RWPE2 (cell line): ENCODE measurements around the gene SUPV3L1.
A peak's percentile ranks its signal among the peaks of the same experiment; 100 is the strongest.
"Not testable (repeated sequence)": the region's sequence is repeated elsewhere in the genome, so short reads cannot be mapped to it uniquely, and the experiment has no call there.

Experiments
- ATAC-seq: fragments of 200-7000 bp; cut with Tn5 transposase; 3 replicates; pipeline ENCODE4 v1.9.1; 2021; ENCODE audit warnings: low read depth
- DNase-seq: peaks from one replicate; pipeline ENCODE4 v3.0.0-alpha.2; 2020; ENCODE audit warnings: low spot score
- H3K27ac ChIP-seq: fragments of 450-650 bp; 2 replicates; pipeline ENCODE4 v1.5.1; 2017; ENCODE audit warnings: mild to moderate bottlenecking; ENCODE audit not compliant: poor library complexity, severe bottlenecking
- H3K27me3 ChIP-seq: fragments of 250-450 bp; sonication (Bioruptor Pico); 2 replicates; pipeline ENCODE4 v1.5.1; 2021; ENCODE audit warnings: mild to moderate bottlenecking, moderate library complexity; ENCODE audit not compliant: insufficient read depth, poor library complexity, severe bottlenecking
- H3K36me3 ChIP-seq: fragments of 250-450 bp; sonication (Bioruptor Pico); 2 replicates; pipeline ENCODE4 v1.5.1; 2020; ENCODE audit warnings: low read depth, mild to moderate bottlenecking, moderate library complexity
- H3K4me1 ChIP-seq: fragments of 250-450 bp; sonication (Bioruptor Pico); 2 replicates; pipeline ENCODE4 v1.5.1; 2021; ENCODE audit warnings: mild to moderate bottlenecking, moderate library complexity; ENCODE audit not compliant: insufficient read depth, poor library complexity, severe bottlenecking
- H3K4me3 ChIP-seq: fragments of 250-450 bp; sonication (Bioruptor Pico); 2 replicates; pipeline ENCODE4 v1.5.1; 2021; ENCODE audit warnings: mild to moderate bottlenecking, moderate library complexity; ENCODE audit not compliant: severe bottlenecking
- H3K9me3 ChIP-seq: fragments of 250-450 bp; sonication (Bioruptor Pico); 2 replicates; pipeline ENCODE4 v1.5.1; 2021; ENCODE audit warnings: mild to moderate bottlenecking, moderate library complexity; ENCODE audit not compliant: severe bottlenecking
- CTCF ChIP-seq: fragments of 450-650 bp; IDR thresholded peaks from one replicate; pipeline ENCODE4 v1.5.1; 2017; ENCODE audit warnings: mild to moderate bottlenecking, moderate library complexity; ENCODE audit not compliant: poor library complexity, severe bottlenecking

Gene SUPV3L1

GRCh38 chr10:69179743-69180524 is at the start of gene SUPV3L1:
SUPV3L1 (plus strand) TSS chr10:69180234; CDS start chr10:69180292, 58 bp downstream.
- ATAC-seq (peak; percentile 81), DNase-seq (peak; percentile 95)
- Histone ChIP-seq H3K9me3 (no peaks in the 10 kb centered on the region), H3K36me3 (peaks cover 23% of the 10 kb centered on the region), H3K27ac (peak within 1 kb of the TSS; percentile 52), H3K4me3 (peak within 1 kb of the TSS; percentile 92), H3K4me1 (no peaks in the 10 kb centered on the region), H3K27me3 (no peaks in the 10 kb centered on the region)
- no peak for TF ChIP-seq CTCF

GRCh38 chr10:69130251-69130650 is 49.8 kb upstream of the SUPV3L1 start:
- Histone ChIP-seq H3K4me3 (no peak overlapping the region), H3K9me3 (no peaks in the 10 kb centered on the region), H3K36me3 (peaks cover 21% of the 10 kb centered on the region), H3K27me3 (no peaks in the 10 kb centered on the region), H3K27ac (no peak overlapping the region), H3K4me1 (peaks cover 6% of the 10 kb centered on the region)
- no peak for ATAC-seq
- no peak for TF ChIP-seq CTCF
- DNase-seq, result no peak

GRCh38 chr10:69139961-69140360 is 40.1 kb upstream of the SUPV3L1 start:
- no peaks in the 10 kb centered on the region for H3K9me3 ChIP-seq
- H3K27ac ChIP-seq, result no peak overlapping the region
- peaks cover 33% of the 10 kb centered on the region for H3K36me3 ChIP-seq
- no peak for TF ChIP-seq CTCF
- no peaks in the 10 kb centered on the region for H3K27me3 ChIP-seq
- no peak overlapping the region for H3K4me3 ChIP-seq
- no peak for ATAC-seq
- peaks cover 2% of the 10 kb centered on the region for H3K4me1 ChIP-seq
- no peak for DNase-seq

GRCh38 chr10:69141304-69141703 is 38.7 kb upstream of the SUPV3L1 start:
- peaks cover 2% of the 10 kb centered on the region for H3K4me1 ChIP-seq
- H3K9me3 ChIP-seq, result no peaks in the 10 kb centered on the region
- DNase-seq, result no peak
- H3K36me3 ChIP-seq, result peaks cover 28% of the 10 kb centered on the region
- ATAC-seq, result no peak
- H3K4me3 ChIP-seq, result no peak overlapping the region
- no peak for TF ChIP-seq CTCF
- no peak overlapping the region for H3K27ac ChIP-seq
- H3K27me3 ChIP-seq, result no peaks in the 10 kb centered on the region

GRCh38 chr10:69142074-69142473 is 38.0 kb upstream of the SUPV3L1 start:
- not testable (repeated sequence) for H3K4me3 ChIP-seq, H3K27ac ChIP-seq, H3K9me3 ChIP-seq, H3K27me3 ChIP-seq, DNase-seq, H3K4me1 ChIP-seq, ATAC-seq
- H3K36me3 ChIP-seq, result peaks cover 21% of the 10 kb centered on the region; the same call in 1 of the 2 replicates
